ENCODE results near the gene CPA1. TPM values are rescaled to one million over a fixed set of nuclear protein-coding genes. Genes with fewer than 3 reads are reported as not detected.

Gene CPA1
- total RNA-seq, 1 experiment from 2014 or later: 0.23 TPM

- DNase-seq (ENCODE audit: low read depth): no peak
Measured at GRCh38 chr7:130425796-130426195, 45.5 kb downstream of the CPA1 start.

- no peak for DNase-seq (ENCODE audit: low read depth)
Measured at GRCh38 chr7:130426564-130426963, 46.3 kb downstream of the CPA1 start.

- DNase-seq (ENCODE audit: low read depth): no peak
Measured at GRCh38 chr7:130429019-130429418, 48.7 kb downstream of the CPA1 start.

GRCh38 chr7:130430115-130430514 is 49.8 kb downstream of the CPA1 start:
- no peak for DNase-seq (ENCODE audit: low read depth)

GRCh38 chr7:130430841-130431666 is 50.8 kb downstream of the CPA1 start:
- DNase-seq (ENCODE audit: low read depth): peak; percentile 98

GRCh38 chr7:130432886-130433285 is 52.6 kb downstream of the CPA1 start:
- peak; percentile 69 for DNase-seq (ENCODE audit: low read depth)

- no peak for DNase-seq (ENCODE audit: low read depth)
Measured at GRCh38 chr7:130433301-130433700, 53.0 kb downstream of the CPA1 start.

GRCh38 chr7:130435311-130435854 is 55.1 kb downstream of the CPA1 start:
- no peak for DNase-seq (ENCODE audit: low read depth)

- DNase-seq (ENCODE audit: low read depth): no peak
Measured at GRCh38 chr7:130436253-130436652, 56.0 kb downstream of the CPA1 start.

Other genes with a start within 250 kb of the CPA1 start
- 23.5 and 24.6 TPM in 2 replicates for gene TMEM209, start 175.1 kb upstream of the CPA1 start, total RNA-seq (2014; rRNA removed)
- 0.11 and 0.13 TPM in 2 replicates for gene SSMEM1, start 172.6 kb upstream of the CPA1 start, total RNA-seq (2014; rRNA removed)
- not detected in 2 replicates for gene CPA2, start 113.6 kb upstream of the CPA1 start, total RNA-seq (2014; rRNA removed)
- 90.5 and 118 TPM in 2 replicates for gene CPA4, start 87.3 kb upstream of the CPA1 start, total RNA-seq (2014; rRNA removed)
- gene CPA5, start 35.7 kb upstream of the CPA1 start, total RNA-seq (2014; rRNA removed): 0.06 TPM in 1 of 2 replicates, not detected in the other
- 33.3 and 34.8 TPM in 2 replicates for gene CEP41, start 60.5 kb downstream of the CPA1 start, total RNA-seq (2014; rRNA removed)
- gene MEST, start 111.6 kb downstream of the CPA1 start, total RNA-seq (2014; rRNA removed): 197 and 202 TPM in 2 replicates